K562 (cell line): Measurements from ENCODE around the gene FYTTD1. TPM values are rescaled to one million over a fixed set of nuclear protein-coding genes. Genes with fewer than 3 reads are reported as not detected.
A peak's percentile ranks its signal among the peaks of the same experiment; 100 is the strongest.

ENCODE experiments used
- ATAC-seq: fragments of 200-7000 bp; cut with Tn5 transposase; 3 replicates; pipeline ENCODE4 v1.9.1; 2020; ENCODE audit warnings: moderate library complexity
- BruUV-seq: library from RNA; stranded (reverse); fragments of 400-500 nt; replicated peaks from 2 replicates; lab custom pipeline; 2021; lab: Mats Ljungman, UMichigan
- CTCF ChIA-PET: fragments of 300-600 bp; formaldehyde crosslinking; extraction: SDS; loops from one replicate; lab custom pipeline; 2021; ENCODE audit warnings: low intra/inter-chr PET ratio; lab: Yijun Ruan, JAX
- POLR2A ChIA-PET: fragments of 300-600, 350-650 bp; sonication (Branson Sonifier 250); formaldehyde crosslinking; extraction: SDS; loops from one replicate; lab custom pipeline; 2021; ENCODE audit warnings: antibody characterized with exemption, inconsistent platforms; lab: Yijun Ruan, JAX
- DNase-seq, 4 experiments: peaks; one replicate each; pipeline versions ENCODE4 v3.0.0 to v3.0.0-alpha.2; 2011 to 2018; ENCODE audit warnings: low spot score in 3 of 4, mixed read lengths in 3 of 4; ENCODE audit errors: extremely low read depth in 1 of 4
- FAIRE-seq: peaks from 2 replicates; lab custom pipeline; 2011; peaks lifted over from hg19 to GRCh38; lab: Jason Lieb, UNC
- H2AFZ ChIP-seq: 2 replicates; pipeline ENCODE4 v1.6.0; 2011; ENCODE audit warnings: low read depth, low read length, control low read depth, inconsistent platforms
- H3K27ac ChIP-seq: fragments of 200-600 bp; 3 replicates; pipeline ENCODE4 v1.8.0; 2011; ENCODE audit warnings: low read depth, mild to moderate bottlenecking, control low read depth, inconsistent platforms, low read length, moderate library complexity, mixed read lengths; ENCODE audit errors: extremely low read depth
- H3K27me3 ChIP-seq, 2 experiments: fragments of 300-600 bp in 1 of 2; 2 replicates in 1 of 2; 3 replicates in 1 of 2; pipeline versions ENCODE4 v1.6.0 to v1.8.0; 2011; ENCODE audit warnings: inconsistent platforms in 2 of 2, low read length in 2 of 2, mild to moderate bottlenecking in 1 of 2, mixed read lengths in 1 of 2, moderate library complexity in 1 of 2; ENCODE audit not compliant: control insufficient read depth in 2 of 2, insufficient read depth in 2 of 2
- H3K36me3 ChIP-seq: fragments of 300-600 bp; 3 replicates; pipeline ENCODE4 v1.8.0; 2011; ENCODE audit warnings: mild to moderate bottlenecking, low read length, inconsistent platforms; ENCODE audit not compliant: control insufficient read depth, insufficient read depth
- H3K4me1 ChIP-seq, 2 experiments: fragments of 200-600 bp in 1 of 2; replicated peaks in 1 of 2; 2 replicates in 1 of 2; 3 replicates in 1 of 2; pipeline versions ENCODE4 v1.5.1 to v1.8.0; 2011; ENCODE audit warnings: inconsistent platforms in 2 of 2, low read length in 2 of 2, mild to moderate bottlenecking in 1 of 2, mixed read lengths in 1 of 2, moderate library complexity in 1 of 2; ENCODE audit not compliant: control insufficient read depth in 2 of 2, insufficient read depth in 2 of 2
- H3K4me2 ChIP-seq: 2 replicates; pipeline ENCODE4 v1.6.1; 2011; ENCODE audit warnings: low read length, control low read depth, inconsistent platforms, mixed read lengths; ENCODE audit not compliant: insufficient read depth
- H3K4me3 ChIP-seq: fragments of 200-600 bp; sonication (generic), shearing (Covaris generic); 2 replicates; pipeline ENCODE4 v1.5.1; 2016; ENCODE audit warnings: control low read depth, inconsistent platforms
- H3K79me2 ChIP-seq: fragments of 200-600 bp; 3 replicates; pipeline ENCODE4 v1.8.0; 2011; ENCODE audit warnings: low read length, inconsistent platforms; ENCODE audit not compliant: control insufficient read depth, insufficient read depth
- H3K9ac ChIP-seq, 2 experiments: 2 replicates each; pipeline versions ENCODE4 v1.6.0 to v1.6.1; 2011; ENCODE audit warnings: low read depth in 2 of 2, low read length in 2 of 2, control low read depth in 1 of 2, inconsistent platforms in 1 of 2, mild to moderate bottlenecking in 1 of 2, mixed read lengths in 1 of 2; ENCODE audit not compliant: insufficient read depth in 1 of 2
- H3K9me1 ChIP-seq: one replicate; pipeline ENCODE4 v1.6.0; 2011; ENCODE audit warnings: inconsistent platforms, mild to moderate bottlenecking, low read length, moderate library complexity; ENCODE audit not compliant: control insufficient read depth, insufficient read depth
- H3K9me3 ChIP-seq: replicated peaks from 2 replicates; pipeline ENCODE4 v1.5.1; 2011; ENCODE audit warnings: low read depth, low read length, inconsistent platforms; ENCODE audit not compliant: control insufficient read depth, insufficient read depth
- H4K20me1 ChIP-seq: replicated peaks from 2 replicates; pipeline ENCODE4 v1.6.1; 2011; ENCODE audit warnings: low read length, inconsistent platforms, mixed read lengths; ENCODE audit not compliant: control insufficient read depth, insufficient read depth
- ARID3B ChIP-seq: fragments of 250-450 bp; sonication (Bioruptor Pico); IDR thresholded peaks from 2 replicates; pipeline ENCODE4 v1.4.0; 2020; ENCODE audit warnings: borderline replicate concordance
- CBX5 ChIP-seq: IDR thresholded peaks from 2 replicates; pipeline ENCODE4 v1.6.1; 2014; ENCODE audit warnings: low read depth, borderline replicate concordance
- DACH1 ChIP-seq: fragments of 450-650 bp; IDR thresholded peaks from 2 replicates; pipeline ENCODE4 v1.6.1; 2018; ENCODE audit not compliant: partially characterized antibody
- DDX20 ChIP-seq: fragments of 450-650 bp; IDR thresholded peaks from 2 replicates; pipeline ENCODE4 v1.6.1; 2016; ENCODE audit warnings: missing genetic modification characterization, low read depth, mild to moderate bottlenecking, missing compliant biosample characterization, moderate library complexity
- GATAD2B ChIP-seq: fragments of 450-650 bp; IDR thresholded peaks from 2 replicates; pipeline ENCODE4 v1.6.1; 2017; ENCODE audit warnings: mild to moderate bottlenecking, borderline replicate concordance
- KAT7 ChIP-seq: sonication (generic); formaldehyde crosslinking; IDR thresholded peaks from 2 replicates; pipeline ENCODE4 v1.8.0; 2022; ENCODE audit warnings: missing genetic modification reagents, mild to moderate bottlenecking, borderline replicate concordance
- KDM5B ChIP-seq: fragments of 200-600 bp; sonication (generic); IDR thresholded peaks from 2 replicates; pipeline ENCODE4 v1.6.1; 2012; ENCODE audit warnings: low read depth, mild to moderate bottlenecking, moderate library complexity, low read length, control low read depth, inconsistent platforms; ENCODE audit not compliant: insufficient replicate concordance
- LCOR ChIP-seq: sonication (generic); formaldehyde crosslinking; IDR thresholded peaks from 2 replicates; pipeline ENCODE4 v1.8.0; 2022; ENCODE audit warnings: mild to moderate bottlenecking, missing genetic modification reagents
- NFE2L1 ChIP-seq: fragments of 450-650 bp; IDR thresholded peaks from 2 replicates; pipeline ENCODE4 v1.6.1; 2016; ENCODE audit warnings: missing genetic modification characterization, low read depth, mild to moderate bottlenecking, missing compliant biosample characterization, moderate library complexity, borderline replicate concordance
- NFYB ChIP-seq: IDR thresholded peaks from 2 replicates; pipeline ENCODE4 v1.6.1; 2011; ENCODE audit warnings: mild to moderate bottlenecking, moderate library complexity; ENCODE audit not compliant: insufficient read length; ENCODE audit errors: extremely low read depth
- SIX5 ChIP-seq, 2 experiments: IDR thresholded peaks; 2 replicates each; pipeline ENCODE4 v1.6.1; 2011; ENCODE audit warnings: low read length in 2 of 2, borderline replicate concordance in 1 of 2, low read depth in 1 of 2, mild to moderate bottlenecking in 1 of 2, moderate library complexity in 1 of 2; ENCODE audit not compliant: insufficient read depth in 1 of 2
- SRSF1 ChIP-seq: fragments of 200-400 bp; formaldehyde crosslinking; IDR thresholded peaks from 2 replicates; pipeline ENCODE4 v1.6.1; 2017; ENCODE audit warnings: mild to moderate bottlenecking, low read depth, low read length, moderate library complexity
- TAF1 ChIP-seq: IDR thresholded peaks from 2 replicates; pipeline ENCODE4 v1.6.1; 2011; ENCODE audit warnings: mild to moderate bottlenecking, low read length, moderate library complexity; ENCODE audit not compliant: insufficient read depth, control insufficient read depth, severe bottlenecking; ENCODE audit errors: extremely low read depth
- ZNF263 ChIP-seq: sonication (generic); formaldehyde crosslinking; IDR thresholded peaks from 2 replicates; pipeline ENCODE4 v1.8.0; 2022; ENCODE audit warnings: mild to moderate bottlenecking, missing genetic modification reagents, borderline replicate concordance
- WGBS: fragments of 100-300 bp; shearing (Covaris generic); methylation state at CpG from one replicate; pipeline ENCODE4 v1.1.6; 2016; ENCODE audit warnings: low coverage, mixed read lengths; ENCODE audit not compliant: insufficient coverage; ENCODE audit errors: missing lambda C conversion rate; 5-methylcytosine and 5-hydroxymethylcytosine counted together
- in situ Hi-C: fragments of 300-500 bp; cut with MboI; formaldehyde crosslinking; loops from 4 replicates; pipeline ENCODE4 v1.15.0; 2018; ENCODE audit warnings: inconsistent platforms, mixed read lengths
- intact Hi-C: fragments of 100-400 bp; cut with micrococcal nuclease; formaldehyde crosslinking; loops from 2 replicates; pipeline ENCODE4 v1.14.2; 2022
- polyA plus RNA-seq, 8 experiments: library from polyadenylated mRNA; depleted of rRNA in 4 of 8; stranded (reverse) in 5 of 8; unstranded in 3 of 8; fragments of >200 nt; fragmentation: Nextera tagmentation in 2 of 8; fragmentation: Illumina TruSeq in 1 of 8; extraction: Ambion mirVana in 2 of 8; extraction: Trizol in 1 of 8; gene quantifications; 2 replicates each; pipeline versions ENCODE4 v1.2.1 to v1.2.3, GENCODE V29; 2011 to 2014; ENCODE audit warnings: inconsistent platforms in 1 of 8, missing spikeins in 1 of 8
- total RNA-seq, 7 experiments: library from RNA; depleted of rRNA in 6 of 7; stranded (reverse); fragments of >200 nt in 6 of 7; fragmentation: Illumina TruSeq in 2 of 7; extraction: Trizol in 2 of 7; gene quantifications; 2 replicates each; pipeline versions ENCODE4 v1.2.1 to v1.2.3, GENCODE V29; 2011 to 2021; ENCODE audit warnings: low replicate concordance in 1 of 7

The FYTTD1 gene
- total and polyA plus RNA-seq, 9 of the 15 experiments (the other 6 are each of a cell fraction or from before 2014, with no cell fraction given), result 35.7 to 106 (median 76.3) TPM

- ATAC-seq (no peak), DNase-seq (no peak), FAIRE-seq (no peak)
- H3K9ac ChIP-seq, result no peak overlapping the region
- no peak for TF ChIP-seq NFE2L1 (tag)
- H3K4me2 ChIP-seq, result no peak overlapping the region
- no peaks in the 10 kb centered on the region; the same call in 1 of the 2 replicates for H4K20me1 ChIP-seq
- ChIA-PET CTCF (no interaction called here), POLR2A (interaction anchor here (0.6 to 1.2 kb wide), 8 partner anchors 8 to 49 kb away, joined by 3 to 5 read pairs (median 3); no protein-coding TSS in a partner anchor)
- BruUV-seq, result no TSS peak
- no peak overlapping the region for H3K4me3 ChIP-seq
- peaks cover 7% of the 10 kb centered on the region; the same call in 1 of the 3 replicates for H3K36me3 ChIP-seq
- H3K27me3 ChIP-seq, result no peaks in the 10 kb centered on the region
- H3K9me3 ChIP-seq, result no peaks in the 10 kb centered on the region
- no peak overlapping the region for H3K27ac ChIP-seq
- H3K4me1 ChIP-seq, result peaks cover 10% of the 10 kb centered on the region in 2 experiments; a peak in 3 of 5 replicates
- H3K9me1 ChIP-seq, result no peaks in the 10 kb centered on the region
- intact Hi-C loops (no loop called here), in situ Hi-C loops (no loop called here)
- WGBS, result 87% methylated on average over 3 of the region's 3 CpGs
- H2AFZ ChIP-seq, result no peak overlapping the region
- H3K79me2 ChIP-seq, result peaks cover 34% of the 10 kb centered on the region
These were observed 39.6 kb downstream of the FYTTD1 start for GRCh38 chr3:197789309-197789708.

GRCh38 chr3:197790033-197790432, 40.4 kb downstream of the FYTTD1 start:
- Histone ChIP-seq H3K4me1 (peaks cover 10% of the 10 kb centered on the region in 2 experiments; a peak in 3 of 5 replicates), H3K9ac (no peak overlapping the region; a peak in 1 of 4 replicates), H2AFZ (peak overlapping the region; percentile 62; the same call in 1 of the 2 replicates), H3K9me3 (no peaks in the 10 kb centered on the region), H3K4me2 (no peak overlapping the region; the same call in 1 of the 2 replicates), H3K4me3 (no peak overlapping the region), H3K79me2 (peaks cover 41% of the 10 kb centered on the region), H3K9me1 (no peaks in the 10 kb centered on the region), H3K27ac (no peak overlapping the region), H4K20me1 (no peaks in the 10 kb centered on the region; the same call in 1 of the 2 replicates), H3K27me3 (no peaks in the 10 kb centered on the region), H3K36me3 (peaks cover 3% of the 10 kb centered on the region; the same call in 1 of the 3 replicates)
- no peak for TF ChIP-seq ZNF263 (CRISPR knock-in tag)
- no peak for TF ChIP-seq ARID3B (CRISPR knock-in tag)
- no peak for TF ChIP-seq LCOR (CRISPR knock-in tag)
- TF ChIP-seq CBX5, result no peak
- TF ChIP-seq SRSF1, result no peak
- no peak for TF ChIP-seq KDM5B
- TF ChIP-seq SIX5 (IDR thresholded peaks at IDR 0.05; ENCODE audit: borderline replicate concordance in 1 of 2, insufficient read depth in 1 of 2, low read depth in 1 of 2, low read length in 2 of 2), result no peak
- no peak for TF ChIP-seq NFYB
- TF ChIP-seq DACH1, result no peak
- TF ChIP-seq GATAD2B, result no peak
- TF ChIP-seq KAT7 (CRISPR knock-in tag), result no peak
- TF ChIP-seq DDX20 (tag), result no peak
- TF ChIP-seq TAF1, result no peak
- DNase-seq (no peak), FAIRE-seq (no peak), ATAC-seq (no peak)
- WGBS, result 25% methylated on average over 1 of the region's 1 CpG
- ChIA-PET POLR2A (interaction anchor here (0.9 to 2.1 kb wide), 4 partner anchors 11 to 51 kb away, joined by 3 to 5 read pairs (median 4); no protein-coding TSS in a partner anchor), CTCF (no interaction called here)
- intact Hi-C loops (no loop called here), in situ Hi-C loops (no loop called here)
- no TSS peak for BruUV-seq
